K562 (cell line): ENCODE results near the gene TRERF1. TPM values are rescaled to one million over a fixed set of nuclear protein-coding genes. Genes with fewer than 3 reads are reported as not detected.

Experiments used
- ARNT ChIP-seq, 2 experiments: fragments of 450-650 bp; IDR thresholded peaks; 2 replicates each; pipeline ENCODE4 v1.6.1; 2016; ENCODE audit warnings: mild to moderate bottlenecking in 1 of 2
- DPF2 ChIP-seq: fragments of 450-650 bp; IDR thresholded peaks from 2 replicates; pipeline ENCODE4 v1.6.1; 2016
- MED1 ChIP-seq: sonication (generic); formaldehyde crosslinking; IDR thresholded peaks from 2 replicates; pipeline ENCODE4 v1.8.1; 2023; ENCODE audit warnings: missing genetic modification reagents, borderline replicate concordance
- STAG1 ChIP-seq: sonication (generic); formaldehyde crosslinking; IDR thresholded peaks from 2 replicates; pipeline ENCODE4 v1.5.0; 2020; ENCODE audit warnings: missing genetic modification reagents, borderline replicate concordance
- ZNF766 ChIP-seq: fragments of 200-800 bp; sonication (Bioruptor generic); conservative IDR thresholded peaks from 2 replicates; pipeline ENCODE4 v1.6.1; 2016; ENCODE audit warnings: missing genetic modification characterization, missing compliant biosample characterization
- ZNF780A ChIP-seq: fragments of 250-450 bp; sonication (Bioruptor Pico); IDR thresholded peaks from 2 replicates; pipeline ENCODE4 v1.5.0; 2021; ENCODE audit warnings: mild to moderate bottlenecking
- polyA plus RNA-seq, 8 experiments: library from polyadenylated mRNA; depleted of rRNA in 4 of 8; stranded (reverse) in 5 of 8; unstranded in 3 of 8; fragments of >200 nt; fragmentation: Nextera tagmentation in 2 of 8; fragmentation: Illumina TruSeq in 1 of 8; extraction: Ambion mirVana in 2 of 8; extraction: Trizol in 1 of 8; gene quantifications; 2 replicates each; pipeline versions ENCODE4 v1.2.1 to v1.2.3, GENCODE V29; 2011 to 2014; ENCODE audit warnings: inconsistent platforms in 1 of 8, missing spikeins in 1 of 8
- total RNA-seq, 7 experiments: library from RNA; depleted of rRNA in 6 of 7; stranded (reverse); fragments of >200 nt in 6 of 7; fragmentation: Illumina TruSeq in 2 of 7; extraction: Trizol in 2 of 7; gene quantifications; 2 replicates each; pipeline versions ENCODE4 v1.2.1 to v1.2.3, GENCODE V29; 2011 to 2021; ENCODE audit warnings: low replicate concordance in 1 of 7
- TF ChIP-seq, protein P1 (sequence below): fragments of 250-450 bp; sonication (Bioruptor Pico); IDR thresholded peaks from 2 replicates; pipeline ENCODE4 v1.5.0; 2021
- TF ChIP-seq, protein P2 (sequence below): fragments of 250-450 bp; sonication (Bioruptor Pico); IDR thresholded peaks from 2 replicates; pipeline ENCODE4 v1.4.0; 2020; ENCODE audit warnings: mild to moderate bottlenecking
- TF ChIP-seq, protein P3 (sequence below): fragments of 450-650 bp; IDR thresholded peaks from 2 replicates; pipeline ENCODE4 v1.6.1; 2016; ENCODE audit warnings: mild to moderate bottlenecking, moderate library complexity

Gene TRERF1
- total and polyA plus RNA-seq, 9 of the 15 experiments (the other 6 are each of a cell fraction or from before 2014, with no cell fraction given) = 0.04 to 0.20 (median 0.07) TPM; not detected in 3

DNA sequence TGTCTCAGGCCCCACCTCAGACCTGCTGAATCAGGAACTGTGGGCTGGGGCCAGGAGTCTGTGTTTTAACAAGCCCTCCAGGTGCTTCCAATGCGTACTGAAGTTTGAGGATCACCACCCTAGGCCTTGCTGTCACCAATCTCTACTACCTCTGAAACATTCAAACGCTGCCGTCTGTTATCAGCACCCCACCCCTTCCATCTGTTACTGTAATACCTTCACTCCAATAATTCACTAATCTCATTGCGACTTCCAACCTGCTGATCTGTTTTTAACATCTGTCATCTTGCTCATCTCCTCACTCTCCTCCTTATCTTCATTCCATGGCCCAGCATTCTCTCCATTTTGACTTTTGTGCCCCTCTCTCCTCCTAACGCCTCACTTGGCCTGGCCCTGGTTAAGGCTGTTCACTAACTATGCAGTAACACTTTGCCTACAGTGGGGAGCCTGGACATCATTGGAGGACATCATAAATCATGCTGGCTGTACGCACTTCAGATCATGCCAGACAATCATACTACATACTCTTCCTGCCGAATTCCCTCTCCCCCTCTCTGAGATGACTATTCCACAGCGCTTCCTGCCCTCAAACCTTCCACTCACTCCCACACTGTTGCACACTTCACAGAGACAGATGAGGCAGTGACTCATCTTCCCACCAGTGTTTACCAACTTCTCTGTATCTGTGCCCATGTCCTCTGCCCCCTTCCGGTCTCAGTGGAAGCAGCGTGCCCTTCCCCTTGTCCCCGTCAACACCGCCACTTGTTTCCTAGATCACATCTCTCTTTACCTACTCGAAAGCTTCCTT, 254.0 kb downstream of the TRERF1 start (continued):
- TF ChIP-seq DPF2 (peak; percentile 100), ZNF766 (CRISPR knock-in tag) (peak; percentile 33; the same call in 1 of the 2 replicates), ARNT (IDR thresholded peaks at IDR 0.05) (peak; percentile 97 to 99), STAG1 (no peak), MED1 (CRISPR knock-in tag) (no peak), ZNF780A (CRISPR knock-in tag) (no peak)
- TF ChIP-seq, protein P1, sequence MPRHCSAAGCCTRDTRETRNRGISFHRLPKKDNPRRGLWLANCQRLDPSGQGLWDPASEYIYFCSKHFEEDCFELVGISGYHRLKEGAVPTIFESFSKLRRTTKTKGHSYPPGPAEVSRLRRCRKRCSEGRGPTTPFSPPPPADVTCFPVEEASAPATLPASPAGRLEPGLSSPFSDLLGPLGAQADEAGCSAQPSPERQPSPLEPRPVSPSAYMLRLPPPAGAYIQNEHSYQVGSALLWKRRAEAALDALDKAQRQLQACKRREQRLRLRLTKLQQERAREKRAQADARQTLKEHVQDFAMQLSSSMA = no peak
- TF ChIP-seq, protein P2, sequence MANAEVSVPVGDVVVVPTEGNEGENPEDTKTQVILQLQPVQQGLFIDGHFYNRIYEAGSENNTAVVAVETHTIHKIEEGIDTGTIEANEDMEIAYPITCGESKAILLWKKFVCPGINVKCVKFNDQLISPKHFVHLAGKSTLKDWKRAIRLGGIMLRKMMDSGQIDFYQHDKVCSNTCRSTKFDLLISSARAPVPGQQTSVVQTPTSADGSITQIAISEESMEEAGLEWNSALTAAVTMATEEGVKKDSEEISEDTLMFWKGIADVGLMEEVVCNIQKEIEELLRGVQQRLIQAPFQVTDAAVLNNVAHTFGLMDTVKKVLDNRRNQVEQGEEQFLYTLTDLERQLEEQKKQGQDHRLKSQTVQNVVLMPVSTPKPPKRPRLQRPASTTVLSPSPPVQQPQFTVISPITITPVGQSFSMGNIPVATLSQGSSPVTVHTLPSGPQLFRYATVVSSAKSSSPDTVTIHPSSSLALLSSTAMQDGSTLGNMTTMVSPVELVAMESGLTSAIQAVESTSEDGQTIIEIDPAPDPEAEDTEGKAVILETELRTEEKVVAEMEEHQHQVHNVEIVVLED (CRISPR knock-in tag) = no peak
- TF ChIP-seq, protein P3, sequence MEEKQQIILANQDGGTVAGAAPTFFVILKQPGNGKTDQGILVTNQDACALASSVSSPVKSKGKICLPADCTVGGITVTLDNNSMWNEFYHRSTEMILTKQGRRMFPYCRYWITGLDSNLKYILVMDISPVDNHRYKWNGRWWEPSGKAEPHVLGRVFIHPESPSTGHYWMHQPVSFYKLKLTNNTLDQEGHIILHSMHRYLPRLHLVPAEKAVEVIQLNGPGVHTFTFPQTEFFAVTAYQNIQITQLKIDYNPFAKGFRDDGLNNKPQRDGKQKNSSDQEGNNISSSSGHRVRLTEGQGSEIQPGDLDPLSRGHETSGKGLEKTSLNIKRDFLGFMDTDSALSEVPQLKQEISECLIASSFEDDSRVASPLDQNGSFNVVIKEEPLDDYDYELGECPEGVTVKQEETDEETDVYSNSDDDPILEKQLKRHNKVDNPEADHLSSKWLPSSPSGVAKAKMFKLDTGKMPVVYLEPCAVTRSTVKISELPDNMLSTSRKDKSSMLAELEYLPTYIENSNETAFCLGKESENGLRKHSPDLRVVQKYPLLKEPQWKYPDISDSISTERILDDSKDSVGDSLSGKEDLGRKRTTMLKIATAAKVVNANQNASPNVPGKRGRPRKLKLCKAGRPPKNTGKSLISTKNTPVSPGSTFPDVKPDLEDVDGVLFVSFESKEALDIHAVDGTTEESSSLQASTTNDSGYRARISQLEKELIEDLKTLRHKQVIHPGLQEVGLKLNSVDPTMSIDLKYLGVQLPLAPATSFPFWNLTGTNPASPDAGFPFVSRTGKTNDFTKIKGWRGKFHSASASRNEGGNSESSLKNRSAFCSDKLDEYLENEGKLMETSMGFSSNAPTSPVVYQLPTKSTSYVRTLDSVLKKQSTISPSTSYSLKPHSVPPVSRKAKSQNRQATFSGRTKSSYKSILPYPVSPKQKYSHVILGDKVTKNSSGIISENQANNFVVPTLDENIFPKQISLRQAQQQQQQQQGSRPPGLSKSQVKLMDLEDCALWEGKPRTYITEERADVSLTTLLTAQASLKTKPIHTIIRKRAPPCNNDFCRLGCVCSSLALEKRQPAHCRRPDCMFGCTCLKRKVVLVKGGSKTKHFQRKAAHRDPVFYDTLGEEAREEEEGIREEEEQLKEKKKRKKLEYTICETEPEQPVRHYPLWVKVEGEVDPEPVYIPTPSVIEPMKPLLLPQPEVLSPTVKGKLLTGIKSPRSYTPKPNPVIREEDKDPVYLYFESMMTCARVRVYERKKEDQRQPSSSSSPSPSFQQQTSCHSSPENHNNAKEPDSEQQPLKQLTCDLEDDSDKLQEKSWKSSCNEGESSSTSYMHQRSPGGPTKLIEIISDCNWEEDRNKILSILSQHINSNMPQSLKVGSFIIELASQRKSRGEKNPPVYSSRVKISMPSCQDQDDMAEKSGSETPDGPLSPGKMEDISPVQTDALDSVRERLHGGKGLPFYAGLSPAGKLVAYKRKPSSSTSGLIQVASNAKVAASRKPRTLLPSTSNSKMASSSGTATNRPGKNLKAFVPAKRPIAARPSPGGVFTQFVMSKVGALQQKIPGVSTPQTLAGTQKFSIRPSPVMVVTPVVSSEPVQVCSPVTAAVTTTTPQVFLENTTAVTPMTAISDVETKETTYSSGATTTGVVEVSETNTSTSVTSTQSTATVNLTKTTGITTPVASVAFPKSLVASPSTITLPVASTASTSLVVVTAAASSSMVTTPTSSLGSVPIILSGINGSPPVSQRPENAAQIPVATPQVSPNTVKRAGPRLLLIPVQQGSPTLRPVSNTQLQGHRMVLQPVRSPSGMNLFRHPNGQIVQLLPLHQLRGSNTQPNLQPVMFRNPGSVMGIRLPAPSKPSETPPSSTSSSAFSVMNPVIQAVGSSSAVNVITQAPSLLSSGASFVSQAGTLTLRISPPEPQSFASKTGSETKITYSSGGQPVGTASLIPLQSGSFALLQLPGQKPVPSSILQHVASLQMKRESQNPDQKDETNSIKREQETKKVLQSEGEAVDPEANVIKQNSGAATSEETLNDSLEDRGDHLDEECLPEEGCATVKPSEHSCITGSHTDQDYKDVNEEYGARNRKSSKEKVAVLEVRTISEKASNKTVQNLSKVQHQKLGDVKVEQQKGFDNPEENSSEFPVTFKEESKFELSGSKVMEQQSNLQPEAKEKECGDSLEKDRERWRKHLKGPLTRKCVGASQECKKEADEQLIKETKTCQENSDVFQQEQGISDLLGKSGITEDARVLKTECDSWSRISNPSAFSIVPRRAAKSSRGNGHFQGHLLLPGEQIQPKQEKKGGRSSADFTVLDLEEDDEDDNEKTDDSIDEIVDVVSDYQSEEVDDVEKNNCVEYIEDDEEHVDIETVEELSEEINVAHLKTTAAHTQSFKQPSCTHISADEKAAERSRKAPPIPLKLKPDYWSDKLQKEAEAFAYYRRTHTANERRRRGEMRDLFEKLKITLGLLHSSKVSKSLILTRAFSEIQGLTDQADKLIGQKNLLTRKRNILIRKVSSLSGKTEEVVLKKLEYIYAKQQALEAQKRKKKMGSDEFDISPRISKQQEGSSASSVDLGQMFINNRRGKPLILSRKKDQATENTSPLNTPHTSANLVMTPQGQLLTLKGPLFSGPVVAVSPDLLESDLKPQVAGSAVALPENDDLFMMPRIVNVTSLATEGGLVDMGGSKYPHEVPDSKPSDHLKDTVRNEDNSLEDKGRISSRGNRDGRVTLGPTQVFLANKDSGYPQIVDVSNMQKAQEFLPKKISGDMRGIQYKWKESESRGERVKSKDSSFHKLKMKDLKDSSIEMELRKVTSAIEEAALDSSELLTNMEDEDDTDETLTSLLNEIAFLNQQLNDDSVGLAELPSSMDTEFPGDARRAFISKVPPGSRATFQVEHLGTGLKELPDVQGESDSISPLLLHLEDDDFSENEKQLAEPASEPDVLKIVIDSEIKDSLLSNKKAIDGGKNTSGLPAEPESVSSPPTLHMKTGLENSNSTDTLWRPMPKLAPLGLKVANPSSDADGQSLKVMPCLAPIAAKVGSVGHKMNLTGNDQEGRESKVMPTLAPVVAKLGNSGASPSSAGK = peak; percentile 24
